BLaER1 (cell line): ENCODE measurements around the gene TGM6.

ENCODE experiments used
- H3K27ac ChIP-seq: shearing (Covaris generic); formaldehyde crosslinking; 2 replicates; pipeline ENCODE4 v1.8.1; 2022
- H3K27me3 ChIP-seq: shearing (Covaris generic); formaldehyde crosslinking; 2 replicates; pipeline ENCODE4 v1.8.1; 2022
- H3K36me3 ChIP-seq: shearing (Covaris generic); formaldehyde crosslinking; 2 replicates; pipeline ENCODE4 v1.8.1; 2022
- H3K4me1 ChIP-seq: shearing (Covaris generic); formaldehyde crosslinking; 2 replicates; pipeline ENCODE4 v1.8.1; 2022
- H3K4me2 ChIP-seq: shearing (Covaris generic); formaldehyde crosslinking; 2 replicates; pipeline ENCODE4 v1.8.1; 2022
- H3K4me3 ChIP-seq: shearing (Covaris generic); formaldehyde crosslinking; 2 replicates; pipeline ENCODE4 v1.8.1; 2022
- H3K9ac ChIP-seq: shearing (Covaris generic); formaldehyde crosslinking; 2 replicates; pipeline ENCODE4 v1.8.1; 2022
- H3K9me3 ChIP-seq: shearing (Covaris generic); formaldehyde crosslinking; 2 replicates; pipeline ENCODE4 v1.8.1; 2022
- H4K20me1 ChIP-seq: shearing (Covaris generic); formaldehyde crosslinking; 2 replicates; pipeline ENCODE4 v1.8.1; 2022
- Cebpa-rat ChIP-seq: shearing (Covaris generic); IDR thresholded peaks from 2 replicates; pipeline ENCODE4 v1.8.1; 2022

TGM6 gene

DNA sequence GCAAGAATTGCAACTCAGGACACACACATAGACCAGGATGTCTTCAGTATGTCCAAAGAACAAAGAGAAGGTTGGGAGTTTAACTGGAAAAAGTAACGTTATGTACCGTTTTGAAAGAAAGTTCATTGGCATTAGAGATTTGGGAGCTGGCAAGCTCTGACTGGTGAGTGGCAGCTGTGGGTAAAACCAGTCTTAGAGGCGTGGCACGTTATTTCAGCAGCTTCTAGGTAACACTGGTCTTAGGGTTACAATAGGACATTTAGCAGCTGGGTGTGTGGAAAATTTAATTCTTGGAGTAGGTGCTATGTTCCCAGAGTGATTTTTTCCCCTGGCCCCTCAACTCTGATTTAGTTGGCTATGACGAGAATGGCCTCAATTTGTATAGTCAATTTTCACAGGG, 70.7 kb downstream of the TGM6 start:
- H3K4me1 ChIP-seq: no peaks in the 10 kb centered on the region
- H3K9me3 ChIP-seq: peaks cover 5% of the 10 kb centered on the region; the same call in 1 of the 2 replicates
- no peaks in the 10 kb centered on the region for H3K27me3 ChIP-seq
- no peak overlapping the region for H3K4me3 ChIP-seq
- no peak overlapping the region for H3K4me2 ChIP-seq
- no peak for TF ChIP-seq Cebpa-rat
- H3K9ac ChIP-seq: no peak overlapping the region
- H3K36me3 ChIP-seq: no peaks in the 10 kb centered on the region
- peaks cover 8% of the 10 kb centered on the region for H4K20me1 ChIP-seq
- no peak overlapping the region for H3K27ac ChIP-seq

DNA sequence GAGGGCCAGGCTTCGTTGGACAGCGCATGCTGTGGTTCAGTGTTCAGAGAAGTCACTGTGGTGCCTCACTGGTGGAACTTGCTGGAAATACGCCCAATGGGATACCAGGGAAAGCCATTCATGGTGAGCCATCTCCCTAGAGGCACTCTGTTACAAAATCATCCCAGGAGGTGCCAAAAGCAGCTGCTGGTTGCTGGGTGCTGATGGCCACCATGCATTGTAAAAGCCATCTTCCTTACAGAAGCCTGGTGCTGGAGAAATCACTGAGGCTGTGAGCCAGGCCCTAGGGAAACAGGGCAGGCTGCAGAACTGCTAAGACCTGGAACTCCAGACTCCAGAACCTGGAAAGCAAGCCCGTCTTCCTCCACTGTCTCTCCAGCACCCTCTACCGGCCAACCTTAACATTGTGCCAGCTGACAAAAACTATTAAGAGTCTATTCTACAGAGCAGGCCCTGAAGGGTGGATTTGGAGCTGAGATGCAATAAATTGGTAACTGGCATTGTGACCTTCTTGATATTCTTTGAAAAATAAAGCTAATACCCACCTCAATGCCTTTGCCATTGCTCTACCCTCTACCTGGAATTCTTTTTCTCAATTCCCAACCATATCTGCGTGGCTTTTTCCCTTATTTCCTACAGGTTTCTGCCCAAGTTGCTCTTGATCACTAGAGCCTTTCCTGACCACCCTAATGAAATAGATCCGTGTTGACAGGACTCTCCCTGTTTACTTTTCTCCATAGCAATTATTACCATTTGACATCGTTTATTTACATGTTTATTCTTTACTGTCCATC, 71.4 kb downstream of the TGM6 start:
- H3K27ac ChIP-seq: no peak overlapping the region
- no peaks in the 10 kb centered on the region for H3K36me3 ChIP-seq
- no peak overlapping the region for H3K4me2 ChIP-seq
- H3K27me3 ChIP-seq: no peaks in the 10 kb centered on the region
- no peak for TF ChIP-seq Cebpa-rat
- H3K4me1 ChIP-seq: no peaks in the 10 kb centered on the region
- peaks cover 15% of the 10 kb centered on the region for H4K20me1 ChIP-seq
- no peak overlapping the region for H3K9ac ChIP-seq
- H3K4me3 ChIP-seq: no peak overlapping the region
- no peaks in the 10 kb centered on the region for H3K9me3 ChIP-seq

DNA sequence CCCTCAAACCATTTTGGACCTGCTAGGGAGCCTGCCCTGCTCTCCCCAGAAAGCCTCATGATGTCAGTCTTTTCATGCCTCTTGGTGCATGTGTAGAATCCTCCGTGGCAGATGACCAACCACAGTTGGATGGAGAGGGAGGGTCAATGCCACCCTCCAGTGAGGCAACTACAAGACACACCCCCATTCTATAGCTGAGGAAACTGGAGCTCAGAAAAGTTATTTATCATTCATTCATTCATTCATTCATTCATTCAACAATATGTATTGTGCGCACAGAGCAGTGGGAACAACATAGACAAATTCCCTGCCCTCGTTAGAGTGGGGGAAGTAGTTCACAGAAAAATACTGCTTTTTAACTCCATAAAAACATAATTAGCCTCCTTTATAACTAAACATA, 73.1 kb downstream of the TGM6 start:
- no peak overlapping the region for H3K9ac ChIP-seq
- no peak for TF ChIP-seq Cebpa-rat
- no peak overlapping the region for H3K4me2 ChIP-seq
- H3K27ac ChIP-seq: no peak overlapping the region
- H3K4me1 ChIP-seq: peaks cover 17% of the 10 kb centered on the region
- 0 out of 2 replicates have a peak, but pooled peaks cover 4% of the 10 kb centered on the region for H3K36me3 ChIP-seq
- H3K27me3 ChIP-seq: no peaks in the 10 kb centered on the region
- H3K9me3 ChIP-seq: no peaks in the 10 kb centered on the region
- H3K4me3 ChIP-seq: no peak overlapping the region
- peaks cover 31% of the 10 kb centered on the region for H4K20me1 ChIP-seq

DNA sequence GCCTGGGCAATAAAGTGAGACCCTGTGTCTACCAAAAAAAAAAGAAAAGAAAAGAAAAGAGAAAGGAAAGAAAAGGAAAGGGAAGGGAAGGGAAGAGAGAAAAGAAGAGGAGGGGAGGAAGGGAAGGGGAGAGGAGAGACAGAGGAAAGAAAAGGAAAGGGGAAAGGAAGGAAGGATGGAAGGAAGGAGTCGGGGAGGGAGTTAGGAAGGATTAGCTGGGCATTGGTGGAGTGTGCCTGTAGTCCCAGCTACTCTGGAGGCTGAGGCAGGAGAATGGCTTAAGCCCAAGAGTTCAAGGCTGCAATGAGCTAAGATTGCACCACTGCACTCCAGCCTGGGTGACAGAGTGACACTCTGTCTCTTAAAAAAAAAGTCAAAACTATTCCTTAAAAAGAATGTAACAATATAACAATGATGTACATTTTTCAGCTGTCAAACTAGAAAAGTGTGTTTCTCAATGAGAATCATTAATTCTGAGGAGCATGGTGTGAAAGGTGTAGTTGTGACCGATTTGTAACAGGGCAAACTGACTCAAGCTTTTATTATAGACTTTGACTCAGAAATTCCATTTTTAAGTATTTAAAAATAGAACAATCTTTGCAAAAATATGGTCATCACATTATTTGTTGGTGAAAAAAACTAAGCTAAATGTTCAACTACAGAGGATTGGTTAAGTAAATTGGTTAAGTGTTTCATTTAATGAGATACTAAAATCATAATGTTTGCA, 75.2 kb downstream of the TGM6 start:
- H3K27ac ChIP-seq: no peak overlapping the region
- 0 out of 2 replicates have a peak overlapping the region, but pooled peaks have one; percentile 38 for H3K9ac ChIP-seq
- H3K36me3 ChIP-seq: peaks cover 24% of the 10 kb centered on the region
- H4K20me1 ChIP-seq: peaks cover 52% of the 10 kb centered on the region
- H3K4me2 ChIP-seq: no peak overlapping the region
- no peaks in the 10 kb centered on the region for H3K27me3 ChIP-seq
- no peaks in the 10 kb centered on the region for H3K9me3 ChIP-seq
- no peak for TF ChIP-seq Cebpa-rat
- peaks cover 25% of the 10 kb centered on the region for H3K4me1 ChIP-seq
- H3K4me3 ChIP-seq: no peak overlapping the region

DNA sequence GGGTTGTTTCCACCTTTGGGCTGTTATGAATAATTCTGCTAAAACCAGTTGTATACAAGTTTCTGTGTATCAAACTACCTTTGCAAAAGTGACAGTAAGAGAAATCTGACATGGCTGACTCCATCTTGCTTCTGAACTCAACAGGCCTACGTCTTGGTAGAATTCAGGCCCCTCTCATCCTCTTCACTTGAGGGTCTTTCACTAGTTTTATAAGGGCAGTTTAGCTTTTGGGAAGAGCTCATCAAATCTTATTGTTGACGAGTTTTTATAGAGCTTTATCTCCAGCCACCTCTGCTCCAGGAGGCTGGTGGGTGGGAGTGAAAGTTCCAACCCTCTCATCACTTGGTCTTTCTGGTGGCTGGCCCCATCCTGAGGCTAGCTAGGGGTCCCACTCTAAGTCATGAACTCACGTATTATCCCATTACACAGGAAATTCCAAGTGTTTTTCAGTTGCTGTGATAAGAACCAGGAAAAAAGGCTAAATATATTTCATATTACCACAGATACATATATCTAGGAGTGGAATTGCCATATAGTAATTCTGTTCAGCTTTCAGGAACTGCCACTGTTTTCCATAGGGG, 78.3 kb downstream of the TGM6 start:
- no peaks in the 10 kb centered on the region for H3K9me3 ChIP-seq
- no peaks in the 10 kb centered on the region for H3K27me3 ChIP-seq
- no peak overlapping the region for H3K27ac ChIP-seq
- H3K4me3 ChIP-seq: no peak overlapping the region
- peaks cover 43% of the 10 kb centered on the region for H3K4me1 ChIP-seq
- no peak overlapping the region for H3K9ac ChIP-seq
- TF ChIP-seq Cebpa-rat: no peak
- H3K4me2 ChIP-seq: 0 out of 2 replicates have a peak overlapping the region, but pooled peaks have one; percentile 34
- peaks cover 55% of the 10 kb centered on the region for H3K36me3 ChIP-seq
- peaks cover 82% of the 10 kb centered on the region for H4K20me1 ChIP-seq

DNA sequence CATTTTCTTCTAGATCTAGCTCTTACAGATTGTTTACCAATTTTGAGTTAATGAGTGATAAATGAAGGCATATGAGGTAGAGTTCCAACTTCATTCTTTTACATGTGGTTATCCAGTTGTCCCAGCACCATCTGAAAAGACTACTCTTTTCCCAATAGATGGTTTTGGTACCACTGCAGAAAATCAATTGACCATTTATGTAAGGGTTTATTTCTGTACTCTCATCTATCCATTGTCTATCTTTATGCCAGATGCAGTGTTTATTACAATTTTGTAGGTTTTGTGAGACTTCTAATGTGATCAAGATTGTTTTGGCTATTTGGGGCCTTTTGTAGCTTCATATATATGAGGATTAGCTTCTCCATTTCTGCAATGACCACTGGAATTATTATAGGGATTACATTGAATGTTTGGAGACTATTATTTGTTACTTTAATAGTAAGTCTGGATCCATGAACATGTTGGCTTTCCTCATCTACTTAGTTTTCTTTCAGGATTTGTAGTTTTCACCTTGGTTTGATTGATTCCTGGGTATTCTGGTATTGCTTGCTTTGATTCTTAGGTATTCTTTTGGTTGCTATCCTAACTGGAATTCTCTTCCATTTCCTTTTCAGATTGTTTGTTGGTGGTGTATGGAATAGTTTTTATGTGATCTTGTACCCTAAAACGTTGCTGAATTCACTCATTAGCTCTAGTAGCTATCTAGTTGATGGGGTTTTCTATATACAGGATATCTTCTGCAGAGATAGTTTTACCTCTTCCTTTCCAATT, 79.5 kb downstream of the TGM6 start:
- Histone ChIP-seq H3K9me3 (no peaks in the 10 kb centered on the region), H3K4me3 (no peak overlapping the region), H3K36me3 (peaks cover 66% of the 10 kb centered on the region), H3K27me3 (no peaks in the 10 kb centered on the region), H3K4me1 (peaks cover 43% of the 10 kb centered on the region), H4K20me1 (peaks cover 91% of the 10 kb centered on the region), H3K9ac (no peak overlapping the region), H3K4me2 (no peak overlapping the region), H3K27ac (no peak overlapping the region)
- TF ChIP-seq Cebpa-rat: no peak

DNA sequence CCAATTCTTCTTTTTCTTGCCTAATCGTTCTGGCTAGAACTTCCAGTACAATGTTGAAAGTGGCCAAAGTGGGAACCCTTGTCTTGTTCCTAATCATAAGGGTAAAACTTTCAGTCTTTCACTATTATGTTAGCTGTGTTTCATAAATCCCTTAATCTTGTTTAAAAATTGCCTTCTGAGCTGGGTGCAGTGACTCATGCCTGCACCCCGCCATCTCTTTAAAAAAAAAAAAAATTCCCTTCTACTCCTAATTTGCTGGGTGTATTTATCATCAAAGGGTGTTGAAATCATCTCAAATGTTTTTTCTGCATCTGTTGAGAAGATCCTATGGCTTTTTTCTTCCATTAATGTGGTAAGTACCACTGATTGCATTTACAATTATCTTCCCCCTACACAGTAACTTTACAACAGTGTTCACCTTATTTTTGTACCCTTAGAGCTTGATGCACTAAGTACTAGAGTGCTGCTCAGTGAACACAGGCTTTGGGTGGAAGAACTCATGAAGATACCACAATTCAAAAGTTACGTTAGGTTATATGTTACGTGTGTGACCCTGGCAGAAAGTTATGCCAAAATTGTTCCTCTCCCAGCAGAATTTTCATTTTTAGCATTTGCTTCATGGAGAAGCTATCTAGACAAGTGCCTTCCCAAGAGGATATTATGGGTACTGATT, 80.2 kb downstream of the TGM6 start:
- Histone ChIP-seq H3K9me3 (no peaks in the 10 kb centered on the region), H3K4me3 (no peak overlapping the region), H3K9ac (no peak overlapping the region), H3K36me3 (peaks cover 74% of the 10 kb centered on the region), H3K4me1 (peaks cover 43% of the 10 kb centered on the region), H3K27ac (no peak overlapping the region), H3K4me2 (no peak overlapping the region), H4K20me1 (peaks cover 95% of the 10 kb centered on the region), H3K27me3 (no peaks in the 10 kb centered on the region)
- TF ChIP-seq Cebpa-rat: no peak

DNA sequence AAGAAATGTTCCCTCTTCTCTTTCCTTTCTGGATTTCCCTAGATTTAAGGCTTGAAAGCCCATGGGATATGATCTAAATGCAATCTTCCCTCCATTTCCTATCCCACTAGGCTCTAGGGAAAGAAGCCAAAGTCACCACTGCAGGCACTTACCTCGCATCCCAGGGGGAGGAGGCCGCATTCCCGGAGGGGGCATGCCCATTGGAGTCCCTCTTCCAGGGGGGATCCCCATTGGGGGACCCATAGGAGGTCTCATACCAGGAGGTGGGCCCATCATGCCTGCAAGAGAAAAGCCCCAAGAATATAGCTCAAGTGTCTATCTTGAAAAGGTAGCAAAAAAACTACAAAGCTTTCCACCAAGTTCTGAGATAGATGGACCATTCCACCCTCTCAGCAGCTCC, 81.8 kb downstream of the TGM6 start:
- peaks cover 90% of the 10 kb centered on the region for H3K36me3 ChIP-seq
- no peaks in the 10 kb centered on the region for H3K27me3 ChIP-seq
- H3K9ac ChIP-seq: no peak overlapping the region

More for the DNA sequence above, 81.8 kb downstream of the TGM6 start:
- Histone ChIP-seq H3K4me2 (no peak overlapping the region), H3K4me1 (peaks cover 46% of the 10 kb centered on the region), H3K9me3 (no peaks in the 10 kb centered on the region), H3K4me3 (no peak overlapping the region), H3K27ac (no peak overlapping the region), H4K20me1 (peaks cover 99% of the 10 kb centered on the region)
- no peak for TF ChIP-seq Cebpa-rat
